Smooth muscle cell of the brain vasculature (primary cell): ENCODE data around the gene INTS11.
A peak's percentile ranks its signal among the peaks of the same experiment; 100 is the strongest.
"Not testable (repeated sequence)": the region's sequence is repeated elsewhere in the genome, so short reads cannot be mapped to it uniquely, and the experiment has no call there.

ENCODE experiments used
- DNase-seq: peaks from one replicate; pipeline ENCODE4 v3.0.0-alpha.2; 2012; ENCODE audit warnings: low read depth, low spot score

Gene INTS11

DNA sequence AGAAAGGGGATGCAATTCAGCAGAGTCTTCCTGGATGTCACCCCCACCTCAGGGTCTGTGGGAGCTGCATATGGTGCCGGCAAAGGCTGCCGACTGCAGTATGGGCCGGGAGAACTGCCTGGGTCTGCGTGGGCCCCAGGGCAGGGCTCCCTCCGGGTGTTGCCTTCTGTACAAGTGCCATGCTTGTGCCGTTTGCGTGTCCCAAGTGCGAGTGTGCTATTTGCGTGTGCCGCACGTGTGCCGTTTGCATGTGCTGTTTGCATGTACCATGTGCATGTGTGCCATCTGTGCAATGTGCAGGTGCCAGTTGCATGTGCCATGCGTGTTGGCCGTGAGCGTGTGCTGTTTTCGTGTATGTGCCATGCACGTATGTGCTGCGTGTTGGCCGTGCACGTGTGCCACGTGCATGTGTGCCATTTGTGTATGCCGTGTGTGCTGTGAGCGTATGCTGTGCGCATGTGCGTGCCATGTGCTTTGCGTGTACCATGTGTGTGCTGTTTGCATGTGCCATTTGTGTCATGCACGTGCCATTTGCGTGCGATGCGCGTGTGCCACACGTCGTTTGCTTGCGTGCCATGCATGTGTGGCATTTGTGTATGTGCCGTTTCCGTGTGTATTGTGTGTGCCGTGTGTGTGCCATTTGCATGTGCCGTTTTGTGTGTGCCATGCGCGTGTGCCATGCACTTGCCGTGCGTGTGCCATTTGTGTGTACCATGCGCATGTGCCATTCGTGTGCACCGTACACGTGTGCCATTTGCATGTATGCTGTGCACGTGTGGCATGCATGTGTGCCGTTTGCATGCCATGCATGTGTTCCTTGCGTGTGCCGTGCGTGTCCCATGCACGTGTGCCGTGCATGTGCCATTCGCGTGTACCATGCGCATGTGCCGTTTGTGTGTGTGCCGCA is 5.1 kb upstream of the INTS11 start:
- no peak for DNase-seq

DNA sequence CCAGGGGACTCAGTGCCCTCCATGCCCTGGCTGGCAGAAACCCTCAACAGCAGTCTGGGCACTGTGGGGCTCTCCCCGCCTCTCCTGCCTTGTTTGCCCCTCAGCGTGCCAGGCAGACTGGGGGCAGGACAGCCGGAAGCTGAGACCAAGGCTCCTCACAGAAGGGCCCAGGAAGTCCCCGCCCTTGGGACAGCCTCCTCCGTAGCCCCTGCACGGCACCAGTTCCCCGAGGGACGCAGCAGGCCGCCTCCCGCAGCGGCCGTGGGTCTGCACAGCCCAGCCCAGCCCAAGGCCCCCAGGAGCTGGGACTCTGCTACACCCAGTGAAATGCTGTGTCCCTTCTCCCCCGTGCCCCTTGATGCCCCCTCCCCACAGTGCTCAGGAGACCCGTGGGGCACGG is 3.8 kb upstream of the INTS11 start:
- DNase-seq: no peak

DNA sequence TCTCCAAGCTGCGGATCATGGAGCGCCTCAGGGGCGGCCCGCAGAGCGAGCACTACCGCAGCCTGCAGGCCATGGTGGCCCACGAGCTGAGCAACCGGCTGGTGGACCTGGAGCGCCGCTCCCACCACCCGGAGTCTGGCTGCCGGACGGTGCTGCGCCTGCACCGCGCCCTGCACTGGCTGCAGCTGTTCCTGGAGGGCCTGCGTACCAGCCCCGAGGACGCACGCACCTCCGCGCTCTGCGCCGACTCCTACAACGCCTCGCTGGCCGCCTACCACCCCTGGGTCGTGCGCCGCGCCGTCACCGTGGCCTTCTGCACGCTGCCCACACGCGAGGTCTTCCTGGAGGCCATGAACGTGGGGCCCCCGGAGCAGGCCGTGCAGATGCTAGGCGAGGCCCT is 2.8 kb upstream of the INTS11 start:
- DNase-seq: no peak

DNA sequence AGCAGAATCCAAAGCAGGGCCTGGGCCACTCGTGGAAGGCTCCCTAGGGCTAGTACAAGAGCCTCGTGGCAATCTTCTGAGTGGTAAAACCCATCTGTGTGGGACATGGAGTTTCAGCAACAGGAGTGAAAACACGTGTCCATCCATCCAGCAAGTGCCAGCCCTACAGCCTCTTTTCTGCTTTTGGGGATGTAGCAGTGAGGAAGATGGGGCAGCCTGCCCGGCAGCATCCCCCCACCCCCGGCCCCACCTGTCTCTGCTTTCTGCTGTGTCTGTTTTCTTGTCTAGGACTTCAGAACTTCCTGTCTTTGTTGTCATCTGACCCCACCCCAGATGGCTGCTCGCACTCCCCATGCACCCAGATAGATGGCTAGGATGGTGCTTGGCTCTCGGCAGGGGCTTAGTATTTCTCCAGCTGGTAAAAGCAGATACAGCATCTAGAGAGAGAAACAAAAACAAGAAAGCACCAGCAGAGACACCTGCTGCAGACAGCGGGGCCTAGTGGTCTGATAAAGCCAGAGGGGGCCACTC is 1.7 kb upstream of the INTS11 start:
- no peak for DNase-seq

DNA sequence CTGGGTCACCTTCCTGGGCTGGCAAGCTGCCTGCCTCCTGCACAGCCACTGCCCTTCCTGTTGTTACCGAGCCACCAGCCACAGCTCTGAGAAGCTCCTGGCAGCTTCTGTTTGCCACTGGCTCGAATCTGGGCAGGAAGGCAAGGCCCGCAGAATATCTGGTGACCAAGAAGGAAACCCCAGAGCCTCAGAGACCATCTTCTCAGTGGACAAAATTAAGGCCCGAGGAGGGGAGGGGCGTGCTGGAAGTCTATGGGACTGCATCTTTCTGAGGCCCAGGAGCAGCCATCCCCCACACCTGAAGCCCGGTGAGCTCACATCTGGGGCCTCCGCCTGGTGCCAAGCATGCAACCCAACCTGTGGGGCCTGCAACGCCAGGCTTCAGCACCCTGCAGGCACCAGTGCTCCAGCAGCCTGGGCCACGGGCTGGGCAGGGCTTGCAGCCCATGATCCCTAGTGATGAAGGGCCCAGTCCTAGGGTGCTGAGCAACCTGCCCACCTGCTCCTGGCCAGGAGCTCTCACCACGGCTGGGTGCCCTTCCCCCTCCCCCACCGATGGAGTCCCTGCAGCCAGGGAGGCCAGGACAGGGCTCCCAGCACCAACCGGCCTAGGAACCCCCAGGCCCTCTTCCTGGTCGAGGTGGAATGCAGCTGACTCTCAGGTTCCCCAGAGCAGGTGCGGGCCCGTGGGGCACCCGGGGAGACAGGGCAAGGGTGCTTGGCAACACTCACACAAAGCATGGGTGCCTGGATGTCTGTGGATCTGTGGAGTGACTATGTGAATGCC is 1.0 kb upstream of the INTS11 start:
- DNase-seq: no peak

DNA sequence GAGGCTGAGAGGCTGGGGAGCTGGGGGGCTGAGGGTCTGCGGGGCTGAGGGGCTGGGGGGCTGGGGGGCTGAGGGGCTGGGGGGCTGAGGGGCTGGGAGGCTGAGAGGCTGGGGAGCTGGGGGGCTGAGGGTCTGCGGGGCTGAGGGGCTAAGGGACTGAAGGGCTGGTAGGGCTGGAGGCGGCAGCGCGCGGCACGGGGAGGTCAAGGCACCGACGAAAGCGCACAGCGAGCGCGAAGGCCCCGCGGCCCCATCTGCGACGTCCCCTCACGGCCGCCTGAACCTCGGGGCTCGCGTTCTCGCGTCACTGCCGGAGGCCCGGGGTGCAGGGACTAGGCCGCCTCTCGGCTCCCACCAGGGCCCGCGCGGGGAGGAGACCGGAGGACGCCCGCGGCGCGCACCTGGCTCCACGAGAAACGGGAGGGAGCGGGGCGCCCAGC is 356 bp downstream of the INTS11 start:
- no peak for DNase-seq

DNA sequence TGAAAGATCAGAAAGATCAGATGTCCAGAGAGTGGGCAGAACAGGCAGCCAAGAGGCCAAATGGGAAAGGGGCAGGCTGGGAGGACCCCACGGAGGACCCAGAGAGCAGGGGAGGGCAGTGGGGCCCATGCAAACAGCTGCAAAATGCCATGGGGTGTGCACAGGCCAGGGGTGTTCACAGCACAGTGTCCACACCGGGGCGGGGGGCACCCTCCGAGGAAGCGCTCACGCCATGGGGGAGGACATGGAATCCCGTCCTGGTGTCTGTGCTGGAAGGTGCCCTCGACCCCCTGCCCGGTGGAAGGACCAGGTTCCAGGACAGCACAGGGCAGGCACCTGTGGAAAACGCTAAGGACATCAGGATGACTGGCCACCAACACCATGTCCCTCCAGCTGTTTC is 1.5 kb downstream of the INTS11 start:
- no peak for DNase-seq

DNA sequence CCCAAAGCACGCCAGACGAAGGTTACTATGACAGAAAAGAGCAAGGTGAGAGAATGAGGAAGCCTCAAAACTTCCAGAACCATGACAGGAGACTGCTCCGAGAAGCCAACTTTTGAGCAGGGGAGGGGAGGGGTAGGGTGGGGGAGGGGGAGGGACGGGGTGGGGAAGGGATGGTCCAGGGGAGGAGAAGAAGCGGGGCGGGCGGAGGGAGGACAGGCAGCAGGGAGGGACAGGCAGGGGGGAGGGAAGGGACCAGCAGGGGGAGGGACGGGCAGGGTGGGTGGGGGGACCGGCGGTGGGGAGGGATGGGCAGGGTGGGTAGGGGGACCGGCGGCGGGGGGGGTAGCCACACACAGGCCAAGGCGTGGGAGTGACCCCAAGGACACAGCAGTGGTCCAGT is 2.0 kb downstream of the INTS11 start:
- no peak for DNase-seq

DNA sequence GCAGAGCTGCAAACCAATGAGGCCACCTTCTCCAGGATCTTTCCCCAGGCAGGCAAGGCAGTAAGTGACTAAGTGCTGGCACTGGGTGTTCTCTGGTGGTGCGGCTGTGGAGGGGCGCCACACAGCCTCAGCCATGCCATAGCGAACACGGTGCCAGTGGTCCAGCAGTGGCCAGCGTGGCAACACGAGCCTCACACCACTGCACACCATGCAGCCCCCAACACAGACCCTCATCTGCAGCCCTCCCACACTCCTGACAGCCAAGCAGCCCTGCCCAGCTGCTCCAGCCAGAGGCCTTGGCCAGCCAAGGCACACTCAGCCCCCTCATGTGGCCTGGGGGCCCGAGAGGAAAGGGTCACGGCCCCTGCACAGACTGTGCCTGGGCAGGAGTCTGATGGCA is 3.0 kb downstream of the INTS11 start:
- DNase-seq: no peak

DNA sequence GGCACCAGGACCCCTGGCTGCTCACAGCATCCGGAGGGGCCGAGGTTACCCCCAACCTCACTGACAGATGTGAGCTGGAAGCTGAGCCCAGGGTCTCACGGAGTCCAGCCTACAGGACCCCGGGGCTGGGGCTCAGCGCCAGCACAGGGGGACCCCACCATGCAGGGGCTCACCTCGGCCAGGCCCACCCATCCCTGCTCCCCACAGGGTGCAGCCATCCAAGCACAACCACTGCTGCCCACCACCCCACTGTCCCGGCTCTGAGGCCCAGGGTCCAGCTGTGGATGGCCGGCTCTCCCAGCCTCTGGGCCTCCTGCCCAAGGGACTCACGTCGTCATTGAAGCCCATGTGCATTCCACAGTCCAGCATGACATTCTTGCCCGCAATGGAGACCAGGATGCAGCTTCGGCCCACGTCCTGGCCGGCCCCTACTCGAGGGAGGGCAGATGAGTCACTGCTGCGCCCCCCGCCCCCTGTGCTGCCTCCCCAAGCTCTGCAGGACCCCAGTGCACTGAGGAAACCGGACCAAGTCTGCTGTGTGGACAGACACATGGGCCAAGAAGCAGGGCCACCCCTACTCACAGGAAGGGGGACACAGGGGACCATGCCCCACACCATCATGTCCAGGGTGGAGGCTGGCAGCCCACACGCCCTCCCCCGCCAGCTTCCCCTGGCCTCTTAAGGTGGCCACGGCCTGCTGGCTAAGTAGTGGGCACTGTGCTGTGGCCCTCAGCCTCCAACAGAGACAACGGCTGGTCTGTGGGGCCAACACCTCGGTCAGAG is 3.6 kb downstream of the INTS11 start:
- no peak for DNase-seq

DNA sequence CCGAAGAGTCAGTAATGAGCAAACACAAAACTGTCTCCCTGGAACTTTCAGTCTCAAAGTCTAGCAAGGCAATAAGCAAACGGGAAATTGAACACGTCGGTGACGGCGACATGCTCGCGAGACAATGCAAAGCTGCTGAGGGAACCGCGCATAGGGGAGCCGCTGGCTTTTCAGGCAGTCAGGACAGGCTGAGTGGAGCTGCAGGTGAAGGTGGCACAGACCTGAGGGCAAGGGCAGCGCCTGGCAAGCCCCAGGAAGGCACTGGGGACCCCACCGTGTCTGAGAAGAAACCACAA is 4.9 kb downstream of the INTS11 start:
- DNase-seq: no peak

DNA sequence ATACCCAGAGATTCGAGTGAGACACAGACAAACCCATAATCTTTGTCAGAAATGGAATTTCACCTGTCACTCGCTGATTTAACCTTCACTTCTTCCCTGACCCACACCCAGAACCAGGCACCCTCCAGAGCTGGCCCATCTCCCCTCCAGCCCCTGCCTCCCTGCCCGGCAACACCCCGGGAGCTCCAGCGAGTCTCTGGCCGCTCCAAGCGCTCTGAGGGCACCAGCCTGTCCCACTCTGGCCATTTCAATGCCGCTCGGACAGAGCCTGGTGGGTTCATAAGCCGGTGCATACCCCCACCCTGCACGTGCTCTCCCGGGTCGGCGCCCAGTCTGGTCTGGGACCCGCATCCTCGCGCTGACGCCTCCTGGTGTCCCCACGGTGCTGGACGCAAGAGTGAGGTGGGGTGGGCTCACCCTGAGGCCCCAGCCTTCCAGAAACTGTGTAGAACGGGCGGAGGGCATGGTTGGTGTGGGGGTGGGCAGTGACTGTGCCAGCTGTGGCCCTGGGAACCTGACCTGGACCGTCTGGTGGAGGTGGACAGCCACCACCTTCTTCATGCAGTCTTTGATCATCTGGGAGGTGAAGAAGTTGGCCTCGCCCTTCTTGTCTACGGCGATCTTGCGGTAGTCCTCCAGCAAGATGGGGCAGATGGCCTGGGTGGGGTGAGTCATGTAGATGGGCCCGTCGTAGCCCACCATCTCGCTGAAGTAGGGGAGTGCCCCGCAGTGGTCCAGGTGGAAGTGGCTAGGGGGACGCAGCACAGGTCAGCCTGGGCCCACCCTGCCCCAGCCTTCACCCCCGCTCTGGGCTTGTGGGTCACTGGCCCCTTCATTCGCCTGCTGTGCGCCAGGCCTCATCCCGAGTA is 5.4 kb downstream of the INTS11 start:
- DNase-seq: no peak

DNA sequence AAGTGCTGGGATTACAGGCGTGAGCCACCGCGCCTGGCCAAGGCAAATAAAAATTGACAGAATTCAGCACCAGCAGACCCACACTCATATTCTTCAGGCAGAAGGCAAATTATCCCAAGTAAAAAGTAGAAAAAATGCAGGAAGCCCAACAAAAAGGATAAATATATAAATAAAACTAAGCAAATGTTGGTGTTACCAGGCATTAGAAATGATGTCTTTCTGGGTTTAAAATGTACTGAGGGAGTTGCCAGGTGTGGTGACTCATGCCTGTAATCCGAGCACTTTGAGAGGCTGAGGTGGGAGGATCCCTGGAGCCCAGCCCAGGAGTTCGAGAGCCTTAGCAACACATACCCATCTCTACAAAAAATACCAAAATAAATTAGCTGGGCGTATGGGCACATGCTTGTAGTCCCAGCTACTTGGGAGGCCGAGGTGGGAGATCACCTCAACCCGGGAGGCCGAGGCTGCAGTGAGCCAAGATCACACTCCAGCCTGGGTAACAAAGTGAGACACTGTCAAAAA is 6.3 kb downstream of the INTS11 start:
- peak; percentile 66 for DNase-seq

DNA sequence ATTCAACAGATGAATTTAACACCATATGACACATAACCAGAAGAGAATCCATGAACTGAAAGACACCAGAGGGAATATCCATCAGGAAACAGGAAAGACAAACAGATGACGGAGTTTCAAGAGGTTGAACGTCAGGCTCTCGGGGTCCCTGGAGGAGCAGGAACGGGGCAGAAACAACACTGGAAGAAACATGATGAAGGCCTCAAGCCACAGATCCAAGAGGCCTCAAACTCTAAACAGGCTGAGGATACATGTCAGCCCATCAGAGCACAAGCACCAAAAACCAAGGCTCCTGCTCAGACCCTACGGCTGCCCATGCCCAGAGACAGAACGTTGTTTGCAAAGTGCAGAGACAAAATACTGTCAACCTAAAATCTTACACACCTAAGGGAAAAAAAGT is 7.0 kb downstream of the INTS11 start:
- DNase-seq: no peak

DNA sequence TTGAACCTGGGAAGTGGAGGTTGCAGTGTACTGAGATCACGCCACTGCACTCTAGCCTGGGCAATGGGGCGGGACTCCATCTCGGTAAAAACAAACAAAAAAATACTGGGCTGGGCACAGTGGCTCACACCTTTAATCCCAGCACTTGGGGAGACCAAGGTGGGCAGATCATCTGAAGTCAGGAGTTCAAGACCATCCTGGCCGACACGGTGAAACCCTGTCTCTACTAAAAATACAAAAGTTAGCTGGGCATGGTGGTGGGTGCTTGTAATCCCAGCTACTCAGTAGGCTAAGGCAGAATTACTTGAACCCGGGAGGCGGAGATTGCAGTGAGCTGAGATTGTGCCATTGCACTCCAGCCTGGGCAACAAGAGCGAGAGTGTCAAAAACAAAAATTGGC is 8.3 kb downstream of the INTS11 start:
- DNase-seq: not testable (repeated sequence)

DNA sequence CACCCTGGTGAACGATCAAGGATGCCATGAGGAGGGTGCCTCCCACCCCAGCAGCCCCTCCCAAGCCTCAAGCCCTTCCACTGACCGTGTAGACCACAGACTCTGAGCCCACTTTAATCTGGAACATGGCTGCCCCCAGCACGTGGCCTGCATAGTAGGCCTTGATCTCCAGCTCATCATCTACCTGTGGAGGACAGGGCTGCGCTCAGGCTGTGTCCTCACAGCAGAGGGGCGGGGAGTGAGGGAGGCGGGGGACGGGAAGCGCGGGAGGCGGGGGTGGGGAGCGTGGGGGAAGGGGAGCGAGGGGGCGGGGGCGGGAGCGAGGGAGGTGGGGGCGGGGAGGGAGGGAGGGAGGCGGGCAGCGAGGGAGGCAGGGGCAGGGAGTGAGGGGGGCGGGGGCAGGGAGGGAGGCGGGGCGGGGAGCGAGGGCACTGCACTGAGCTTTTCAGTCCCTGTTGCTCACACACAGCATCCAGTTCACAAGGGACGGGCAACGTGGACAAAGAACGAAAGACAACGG is 9.0 kb downstream of the INTS11 start:
- DNase-seq: no peak

DNA sequence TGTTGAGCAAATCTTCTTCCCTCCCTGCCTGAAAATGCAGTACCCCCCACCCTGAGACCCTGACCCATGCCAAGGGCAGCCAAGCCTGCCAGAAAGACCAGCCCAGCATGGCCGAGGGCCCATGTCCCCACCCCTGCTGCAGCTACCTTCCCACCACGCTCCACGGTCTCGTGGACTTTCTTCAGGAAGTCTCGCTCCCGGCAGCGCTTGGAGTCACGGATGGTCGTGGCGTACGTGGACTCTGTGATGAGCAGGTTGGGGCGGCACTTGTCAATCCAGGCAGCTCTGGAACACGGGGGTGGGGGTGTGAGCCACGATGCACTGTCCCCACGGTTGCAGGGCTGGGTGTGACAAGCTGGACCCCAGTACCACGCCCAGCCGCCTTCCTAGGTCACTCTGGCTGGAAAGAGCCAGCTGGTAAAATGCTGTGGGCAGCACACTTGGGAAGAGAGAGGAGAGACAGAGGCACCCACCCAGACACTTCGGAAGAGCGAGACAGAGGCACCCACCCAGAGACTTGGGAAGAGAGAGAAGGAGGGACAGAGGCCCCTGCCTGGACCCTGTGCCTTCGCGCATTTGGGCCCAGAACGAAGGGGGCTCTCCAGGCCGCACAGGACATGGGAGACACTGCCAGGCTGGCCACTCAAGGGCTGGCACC is 9.7 kb downstream of the INTS11 start:
- no peak for DNase-seq

DNA sequence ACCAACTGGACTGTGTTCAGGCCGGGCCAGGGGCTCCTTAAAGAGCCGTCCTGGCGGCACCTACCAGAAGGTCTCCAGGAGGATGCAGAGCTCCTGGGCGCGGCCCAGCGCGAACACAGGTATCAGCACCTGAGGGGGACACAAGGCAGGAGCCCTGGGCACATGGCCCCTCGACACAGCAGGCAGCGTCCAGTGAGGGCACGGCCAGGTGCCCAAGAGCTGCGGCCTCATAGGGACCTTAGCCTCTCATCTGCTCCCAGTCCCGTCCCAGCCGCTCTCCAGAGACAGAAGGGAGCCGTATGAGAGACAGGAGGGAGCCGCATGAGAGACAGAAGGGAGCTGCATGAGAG is 10.2 kb downstream of the INTS11 start:
- DNase-seq: no peak

DNA sequence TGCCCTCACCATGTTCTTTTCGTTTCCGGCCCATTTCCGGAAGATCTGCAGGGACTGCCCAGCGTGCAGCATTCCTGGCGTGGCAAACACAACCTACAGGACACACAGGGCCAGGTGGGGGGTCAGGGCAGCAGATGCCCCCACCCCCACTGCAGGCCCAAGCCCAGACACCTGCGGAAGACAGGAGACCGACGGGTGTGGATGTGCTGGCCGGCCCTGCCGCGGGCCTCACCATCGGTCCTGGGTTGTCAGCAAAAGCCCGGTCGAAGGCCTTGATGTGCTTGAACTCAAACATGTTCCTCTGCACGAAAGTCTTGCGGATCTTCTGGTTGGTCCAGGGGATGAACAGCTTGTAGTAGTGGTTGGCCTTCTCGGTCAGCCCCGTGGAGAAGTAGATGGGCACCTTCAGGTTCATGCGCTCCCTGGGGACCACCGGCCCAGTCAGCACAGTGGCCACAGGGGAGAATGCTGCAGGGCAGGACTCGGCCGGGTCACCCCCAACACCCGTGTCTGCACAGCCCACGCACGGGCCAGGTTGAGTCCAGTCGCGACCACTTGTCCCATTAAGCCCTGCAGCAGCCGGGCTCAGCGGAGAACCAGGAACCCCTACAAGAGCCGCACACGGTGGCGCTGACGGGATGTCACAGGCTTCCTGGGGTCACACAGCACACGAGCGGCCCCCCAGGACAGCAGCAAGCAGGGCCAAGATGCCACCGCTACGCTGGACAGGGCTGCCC is 10.8 kb downstream of the INTS11 start:
- no peak for DNase-seq
